ENCODE data around the gene NBPF4. TPM values are rescaled to one million over a fixed set of nuclear protein-coding genes. Genes with fewer than 3 reads are reported as not detected.

Gene NBPF4
- total RNA-seq, 1 donor from 2014 or later: 0.51 TPM

Other genes starting within 250 kb of the NBPF4 start
- gene SLC25A24, start 43.7 kb downstream of the NBPF4 start, total RNA-seq: 24.4 and 25.6 TPM in 2 replicates
- 0.39 and 0.46 TPM in 2 replicates for gene NBPF6, start 206.3 kb upstream of the NBPF4 start, total RNA-seq